ENCODE data around the gene GET4. TPM values are rescaled to one million over a fixed set of nuclear protein-coding genes. Genes with fewer than 3 reads are reported as not detected.
"Not testable (repeated sequence)": the region's sequence is repeated elsewhere in the genome, so short reads cannot be mapped to it uniquely, and the experiment has no call there.

Gene GET4
- total RNA-seq, 1 donor from 2014 or later: 58.2 TPM

DNA sequence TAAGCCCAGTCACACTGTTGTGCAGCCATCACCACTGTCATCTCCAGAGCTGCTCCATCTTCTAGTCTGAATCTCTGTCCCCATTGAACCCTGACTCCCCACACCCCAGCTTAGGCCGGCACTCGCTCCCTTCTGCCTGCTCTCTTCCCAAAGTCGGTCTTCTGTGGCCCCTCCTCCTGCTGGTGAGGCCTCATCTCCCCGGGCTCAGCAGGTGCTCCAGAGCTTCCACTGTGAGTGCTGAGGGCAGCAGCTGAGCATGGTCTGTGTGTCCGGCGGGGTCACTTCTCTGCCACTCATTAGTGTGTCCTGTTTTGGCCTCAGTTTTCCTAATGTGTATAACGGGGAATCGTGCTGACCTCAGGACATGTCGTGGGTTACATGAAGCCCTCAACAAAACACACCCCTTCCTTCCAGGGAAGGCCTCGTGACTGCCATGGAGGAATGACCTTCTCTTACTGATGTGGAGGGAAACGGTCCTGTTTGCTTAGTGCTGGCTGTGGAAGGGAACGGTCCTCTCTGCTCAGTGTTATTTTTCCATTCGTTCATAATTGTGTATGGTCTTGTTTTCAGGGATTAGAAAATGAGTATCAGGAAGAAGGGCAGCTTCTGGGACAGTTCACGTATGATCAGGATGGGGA lies 4.3 kb upstream of the GET4 start:
- no peak for DNase-seq (ENCODE audit: low spot score, unreplicated experiment)
- Mint-ChIP-seq H3K4me1 (ENCODE audit: low read depth) (peaks cover 2% of the 10 kb centered on the region), H3K9me3 (ENCODE audit: low read depth) (no peaks in the 10 kb centered on the region), H3K36me3 (ENCODE audit: insufficient read depth) (peaks cover 27% of the 10 kb centered on the region), H3K4me3 (ENCODE audit: low read depth) (no peak overlapping the region), H3K27ac (no peak overlapping the region), H3K27me3 (no peaks in the 10 kb centered on the region)
- TF ChIP-seq, protein P1, sequence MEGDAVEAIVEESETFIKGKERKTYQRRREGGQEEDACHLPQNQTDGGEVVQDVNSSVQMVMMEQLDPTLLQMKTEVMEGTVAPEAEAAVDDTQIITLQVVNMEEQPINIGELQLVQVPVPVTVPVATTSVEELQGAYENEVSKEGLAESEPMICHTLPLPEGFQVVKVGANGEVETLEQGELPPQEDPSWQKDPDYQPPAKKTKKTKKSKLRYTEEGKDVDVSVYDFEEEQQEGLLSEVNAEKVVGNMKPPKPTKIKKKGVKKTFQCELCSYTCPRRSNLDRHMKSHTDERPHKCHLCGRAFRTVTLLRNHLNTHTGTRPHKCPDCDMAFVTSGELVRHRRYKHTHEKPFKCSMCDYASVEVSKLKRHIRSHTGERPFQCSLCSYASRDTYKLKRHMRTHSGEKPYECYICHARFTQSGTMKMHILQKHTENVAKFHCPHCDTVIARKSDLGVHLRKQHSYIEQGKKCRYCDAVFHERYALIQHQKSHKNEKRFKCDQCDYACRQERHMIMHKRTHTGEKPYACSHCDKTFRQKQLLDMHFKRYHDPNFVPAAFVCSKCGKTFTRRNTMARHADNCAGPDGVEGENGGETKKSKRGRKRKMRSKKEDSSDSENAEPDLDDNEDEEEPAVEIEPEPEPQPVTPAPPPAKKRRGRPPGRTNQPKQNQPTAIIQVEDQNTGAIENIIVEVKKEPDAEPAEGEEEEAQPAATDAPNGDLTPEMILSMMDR (IDR thresholded peaks at IDR 0.05; ENCODE audit: unreplicated experiment): no peak

DNA sequence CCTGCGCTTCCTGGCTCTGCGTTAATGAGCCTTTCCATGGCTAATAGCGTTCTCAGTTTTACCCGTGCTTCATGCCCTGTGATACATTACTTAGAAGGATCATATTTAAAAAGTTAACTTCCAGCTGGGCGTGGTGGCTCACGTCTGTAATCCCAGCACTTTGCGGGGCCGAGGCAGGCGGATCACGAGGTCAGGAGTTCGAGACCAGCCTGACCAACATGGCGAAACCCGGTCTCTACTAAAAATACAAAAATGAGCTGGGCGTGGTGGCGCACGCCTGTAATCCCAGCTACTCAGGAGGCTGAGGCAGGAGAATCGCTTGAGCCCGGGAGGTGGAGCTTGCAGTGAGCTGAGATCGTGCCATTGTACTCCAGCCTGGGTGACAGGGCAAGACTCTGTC lies 3.7 kb upstream of the GET4 start:
- H3K9me3 Mint-ChIP-seq (ENCODE audit: low read depth); H3K27me3 Mint-ChIP-seq; H3K4me1 Mint-ChIP-seq (ENCODE audit: low read depth); DNase-seq (ENCODE audit: low spot score, unreplicated experiment); H3K27ac Mint-ChIP-seq; H3K4me3 Mint-ChIP-seq (ENCODE audit: low read depth): not testable (repeated sequence)
- H3K36me3 Mint-ChIP-seq (ENCODE audit: insufficient read depth): peaks cover 24% of the 10 kb centered on the region

DNA sequence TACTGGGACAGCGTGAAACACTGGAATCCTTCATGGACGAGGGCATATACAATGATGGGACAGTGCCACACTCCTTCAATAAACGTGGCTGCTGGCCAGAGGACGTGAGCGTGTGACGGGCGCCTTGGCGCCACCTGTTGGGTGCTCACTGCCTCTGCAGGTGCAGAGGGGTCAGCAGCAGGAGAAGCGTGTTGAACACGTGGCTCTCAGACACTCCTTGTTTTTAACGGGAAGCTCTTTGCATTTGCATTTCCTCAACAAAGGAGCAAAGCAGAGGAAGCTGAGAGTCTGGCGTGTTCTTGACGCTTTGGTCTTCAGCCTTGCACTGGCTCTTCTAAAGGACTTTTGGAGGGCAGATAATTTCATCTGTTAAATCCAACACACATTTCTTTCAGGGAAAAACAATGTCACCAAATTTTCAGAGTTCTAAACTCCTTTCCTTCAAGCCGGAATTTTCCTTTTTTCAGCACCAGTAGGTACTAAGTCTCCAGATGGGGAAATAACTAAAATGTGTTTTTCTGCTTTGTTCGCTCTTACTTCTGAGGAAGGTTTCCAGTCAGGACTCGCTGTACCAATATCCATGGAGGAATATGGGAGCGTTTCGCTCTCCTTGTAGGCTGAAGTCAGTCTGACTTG lies 2.9 kb upstream of the GET4 start:
- H3K27ac Mint-ChIP-seq: peak overlapping the region; percentile 64
- no peaks in the 10 kb centered on the region for H3K9me3 Mint-ChIP-seq (ENCODE audit: low read depth)
- peaks cover 5% of the 10 kb centered on the region for H3K4me1 Mint-ChIP-seq (ENCODE audit: low read depth)
- DNase-seq (ENCODE audit: low spot score, unreplicated experiment): peak; percentile 49
- H3K4me3 Mint-ChIP-seq (ENCODE audit: low read depth): no peak overlapping the region
- no peaks in the 10 kb centered on the region for H3K27me3 Mint-ChIP-seq
- peaks cover 24% of the 10 kb centered on the region for H3K36me3 Mint-ChIP-seq (ENCODE audit: insufficient read depth)
- TF ChIP-seq, protein P1 (IDR thresholded peaks at IDR 0.05; ENCODE audit: unreplicated experiment): peak; percentile 85

DNA sequence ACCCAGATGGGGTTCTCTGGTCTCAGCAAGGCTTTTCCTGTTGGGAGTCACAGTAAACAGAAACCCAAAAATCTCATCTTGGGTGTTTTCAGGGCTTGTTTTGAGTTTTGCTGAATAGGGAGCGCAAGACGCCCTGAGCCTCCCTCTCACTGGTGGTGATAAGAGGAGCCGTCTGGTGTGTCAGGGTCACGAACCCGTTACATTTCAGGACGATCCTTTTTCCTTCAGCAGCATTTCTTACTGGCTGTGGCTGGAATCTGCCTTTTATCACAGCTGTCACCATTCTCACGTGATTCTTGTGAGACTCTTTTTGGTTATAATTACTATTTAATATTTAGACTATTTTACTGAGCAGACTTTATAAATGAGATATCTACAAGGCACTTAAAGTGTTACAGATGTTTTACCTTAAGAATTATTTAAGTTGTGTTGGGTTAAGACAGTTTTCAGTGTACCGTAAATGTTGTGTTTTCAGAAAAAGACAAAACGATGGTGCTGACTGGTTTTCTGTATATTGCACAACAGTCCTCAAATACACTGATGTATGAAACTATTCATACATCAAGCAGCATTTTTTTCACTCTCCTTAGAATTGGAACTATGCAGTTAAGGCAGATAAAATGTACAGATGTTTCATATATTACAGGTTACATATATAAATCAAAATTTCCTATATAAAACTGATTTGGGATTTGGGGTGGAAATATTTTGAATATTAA lies 2.2 kb upstream of the GET4 start:
- H3K4me3 Mint-ChIP-seq (ENCODE audit: low read depth): no peak overlapping the region
- no peak for DNase-seq (ENCODE audit: low spot score, unreplicated experiment)
- H3K27ac Mint-ChIP-seq: no peak overlapping the region
- H3K4me1 Mint-ChIP-seq (ENCODE audit: low read depth): peaks cover 7% of the 10 kb centered on the region
- TF ChIP-seq, protein P1 (IDR thresholded peaks at IDR 0.05; ENCODE audit: unreplicated experiment): no peak
- H3K27me3 Mint-ChIP-seq: no peaks in the 10 kb centered on the region
- H3K36me3 Mint-ChIP-seq (ENCODE audit: insufficient read depth): peaks cover 22% of the 10 kb centered on the region
- H3K9me3 Mint-ChIP-seq (ENCODE audit: low read depth): no peaks in the 10 kb centered on the region

DNA sequence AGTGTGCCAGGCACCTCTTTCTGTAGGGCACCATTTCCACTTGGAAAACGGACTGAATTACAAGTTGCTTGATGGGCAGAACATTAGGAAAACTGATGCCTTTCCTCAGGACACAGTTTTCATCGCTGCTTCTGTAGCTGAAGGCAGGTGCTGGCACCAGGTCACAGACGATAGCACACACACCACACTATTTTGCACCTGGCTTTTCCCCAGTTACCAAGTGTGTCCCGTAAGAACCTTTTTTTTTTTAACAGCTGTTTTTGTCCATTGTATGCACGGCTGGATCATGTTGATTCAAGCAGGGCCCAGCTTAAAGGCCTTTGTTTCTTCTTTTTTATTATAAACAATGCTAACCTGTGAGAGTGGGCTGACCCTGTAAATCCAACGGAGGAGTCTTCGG lies 1.3 kb upstream of the GET4 start:
- Mint-ChIP-seq H3K4me1 (ENCODE audit: low read depth) (peaks cover 9% of the 10 kb centered on the region), H3K27me3 (no peaks in the 10 kb centered on the region), H3K4me3 (ENCODE audit: low read depth) (peak overlapping the region; percentile 16), H3K9me3 (ENCODE audit: low read depth) (no peaks in the 10 kb centered on the region), H3K27ac (peak overlapping the region; percentile 24), H3K36me3 (ENCODE audit: insufficient read depth) (peaks cover 17% of the 10 kb centered on the region)
- DNase-seq (ENCODE audit: low spot score, unreplicated experiment): no peak
- TF ChIP-seq, protein P1 (IDR thresholded peaks at IDR 0.05; ENCODE audit: unreplicated experiment): no peak
